CD14-positive monocyte (primary cell): Measurements from ENCODE around the gene DUSP16. TPM values are rescaled to one million over a fixed set of nuclear protein-coding genes. Genes with fewer than 3 reads are reported as not detected.

Source experiments
- DNase-seq, 3 donors: peaks; one replicate each; pipeline ENCODE4 v3.0.0-alpha.2; 2011 to 2022
- H2AFZ ChIP-seq: 2 replicates; pipeline ENCODE4 v1.6.0; 2012; ENCODE audit warnings: mild to moderate bottlenecking, low read depth, low read length, inconsistent platforms; ENCODE audit not compliant: insufficient read depth, poor library complexity, severe bottlenecking
- H3K27ac ChIP-seq, 2 donors: 1 replicate in 1 of 2; 2 replicates in 1 of 2; pipeline ENCODE4 v1.5.1; 2012 to 2013; ENCODE audit warnings: low read length in 2 of 2, control low read depth in 1 of 2, inconsistent platforms in 1 of 2, low read depth in 1 of 2, mild to moderate bottlenecking in 1 of 2
- H3K27me3 ChIP-seq, 2 donors: one replicate each; pipeline versions ENCODE4 v1.6.0 to v1.6.1; 2011 to 2013; ENCODE audit warnings: low read length in 2 of 2; ENCODE audit not compliant: control insufficient read depth in 2 of 2, insufficient read depth in 2 of 2
- H3K36me3 ChIP-seq, 2 donors: replicated peaks in 1 of 2; 1 replicate in 1 of 2; 2 replicates in 1 of 2; pipeline versions ENCODE4 v1.5.1 to v1.6.1; 2012 to 2013; ENCODE audit warnings: low read length in 2 of 2, control low read depth in 1 of 2, inconsistent platforms in 1 of 2, mild to moderate bottlenecking in 1 of 2; ENCODE audit not compliant: insufficient read depth in 2 of 2, control insufficient read depth in 1 of 2
- H3K4me1 ChIP-seq, 2 donors: 1 replicate in 1 of 2; 2 replicates in 1 of 2; pipeline versions ENCODE4 v1.5.1 to v1.6.1; 2012 to 2013; ENCODE audit warnings: low read length in 2 of 2, control low read depth in 1 of 2, inconsistent platforms in 1 of 2, mild to moderate bottlenecking in 1 of 2, moderate library complexity in 1 of 2; ENCODE audit not compliant: insufficient read depth in 2 of 2, control insufficient read depth in 1 of 2
- H3K4me2 ChIP-seq: replicated peaks from 2 replicates; pipeline ENCODE3; 2012; ENCODE audit warnings: low read length, moderate library complexity, mild to moderate bottlenecking; ENCODE audit not compliant: poor library complexity, severe bottlenecking; ENCODE audit errors: extremely low read depth
- H3K4me3 ChIP-seq, 3 experiments: fragments of 200-600 bp in 1 of 3; sonication (generic) in 1 of 3; replicated peaks in 1 of 3; 1 replicate in 2 of 3; 2 replicates in 1 of 3; pipeline ENCODE4 v1.5.1; 2011 to 2013; ENCODE audit warnings: low read length in 3 of 3, mild to moderate bottlenecking in 3 of 3, control low read depth in 2 of 3, low read depth in 2 of 3, inconsistent platforms in 1 of 3, moderate library complexity in 1 of 3
- H3K79me2 ChIP-seq: 2 replicates; pipeline ENCODE4 v1.6.0; 2012; ENCODE audit warnings: mild to moderate bottlenecking, control low read depth, inconsistent platforms, low read length, moderate library complexity; ENCODE audit not compliant: insufficient read depth
- H3K9ac ChIP-seq: 2 replicates; pipeline ENCODE4 v1.6.0; 2017; ENCODE audit warnings: low read length, mild to moderate bottlenecking; ENCODE audit not compliant: insufficient read depth, poor library complexity, severe bottlenecking
- H3K9me3 ChIP-seq, 2 donors: replicated peaks in 1 of 2; 1 replicate in 1 of 2; 2 replicates in 1 of 2; pipeline versions ENCODE4 v1.5.1 to v1.6.1; 2012 to 2013; ENCODE audit warnings: low read length in 2 of 2, control low read depth in 1 of 2; ENCODE audit not compliant: control insufficient read depth in 1 of 2, insufficient read depth in 1 of 2
- H4K20me1 ChIP-seq: 2 replicates; pipeline ENCODE4 v1.6.0; 2012; ENCODE audit warnings: mild to moderate bottlenecking, low read length, control low read depth, moderate library complexity; ENCODE audit not compliant: insufficient read depth
- H3K27ac Mint-ChIP-seq, 7 donors: one replicate each; pipeline ENCODE4 v1.8.0; 2020; ENCODE audit warnings: mild to moderate bottlenecking in 7 of 7, mixed read lengths in 7 of 7, moderate library complexity in 6 of 7, inconsistent platforms in 2 of 7
- H3K27me3 Mint-ChIP-seq, 3 donors: one replicate each; pipeline ENCODE4 v1.8.0; 2021 to 2022; ENCODE audit warnings: low read depth in 3 of 3, mild to moderate bottlenecking in 3 of 3, mixed read lengths in 3 of 3, moderate library complexity in 3 of 3, inconsistent platforms in 1 of 3
- H3K36me3 Mint-ChIP-seq, 2 donors: one replicate each; pipeline ENCODE4 v1.8.0; 2020; ENCODE audit warnings: mixed read lengths in 2 of 2, inconsistent platforms in 1 of 2, mild to moderate bottlenecking in 1 of 2
- H3K4me1 Mint-ChIP-seq: one replicate; pipeline ENCODE4 v1.8.0; 2020; ENCODE audit warnings: mild to moderate bottlenecking, mixed read lengths
- H3K4me3 Mint-ChIP-seq, 2 donors: one replicate each; pipeline ENCODE4 v1.8.0; 2020; ENCODE audit warnings: mild to moderate bottlenecking in 2 of 2, mixed read lengths in 2 of 2, moderate library complexity in 1 of 2
- H3K9me3 Mint-ChIP-seq, 7 donors: one replicate each; pipeline ENCODE4 v1.8.0; 2020 to 2022; ENCODE audit warnings: mixed read lengths in 7 of 7, mild to moderate bottlenecking in 6 of 7, moderate library complexity in 6 of 7, inconsistent platforms in 2 of 7
- CTCF ChIP-seq: fragments of 200-600 bp; IDR thresholded peaks from one replicate; pipeline ENCODE4 v1.8.0; 2022; ENCODE audit warnings: antibody characterized with exemption, mild to moderate bottlenecking
- WGBS: methylation state at CpG from one replicate; pipeline ENCODE4 v1.1.5; 2013; ENCODE audit warnings: missing lambda C conversion rate; ENCODE audit not compliant: insufficient coverage; 5-methylcytosine and 5-hydroxymethylcytosine counted together
- intact Hi-C, 2 donors: fragments of 100-400 bp; cut with micrococcal nuclease; formaldehyde crosslinking; loops; one replicate each; pipeline versions ENCODE4 v1.15.0 to v1.15.1; 2023
- polyA plus RNA-seq, 3 donors: library from polyadenylated mRNA; depleted of rRNA in 1 of 3; unstranded in 2 of 3; stranded (reverse) in 1 of 3; fragments of 300-500 nt in 2 of 3; fragments of >200 nt in 1 of 3; fragmentation: Illumina TruSeq in 2 of 3; gene quantifications; 1 replicate in 2 of 3; 2 replicates in 1 of 3; pipeline ENCODE4 v1.2.3, GENCODE V29; 2012 to 2021

DUSP16 gene
- polyA plus RNA-seq, 3 donors, result 0.04 to 0.46 (median 0.27) TPM

DNA sequence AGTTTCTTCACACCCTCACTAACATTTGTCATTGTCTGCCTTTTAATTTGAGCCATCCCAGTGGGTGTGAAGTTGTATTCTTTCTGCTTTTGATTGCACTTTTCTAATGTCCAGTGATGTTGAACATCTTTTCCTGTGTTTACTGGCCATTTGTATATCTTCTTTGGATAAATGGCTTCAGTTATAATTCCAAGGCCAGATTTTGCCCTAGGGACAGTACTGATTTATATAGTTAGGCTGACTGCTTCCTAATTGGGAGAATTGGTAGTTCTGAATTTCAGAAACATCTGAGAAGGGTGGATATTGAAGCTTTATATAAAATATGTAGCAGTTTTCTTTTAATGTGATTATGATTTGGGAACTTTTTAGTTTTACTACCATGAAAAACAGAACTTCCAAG, 108.3 kb downstream of the DUSP16 start:
- no peak overlapping the region for H3K4me3 ChIP-seq
- H3K4me1 ChIP-seq, result peaks cover 11 to 15% of the 10 kb centered on the region in 2 donors
- Mint-ChIP-seq H3K9me3 (no peaks in the 10 kb centered on the region), H3K36me3 (no peaks in the 10 kb centered on the region), H3K4me1 (peaks cover 23% of the 10 kb centered on the region), H3K27ac (no peak overlapping the region), H3K4me3 (no peak overlapping the region), H3K27me3 (no peaks in the 10 kb centered on the region)
- H2AFZ ChIP-seq, result no peak overlapping the region
- no peaks in the 10 kb centered on the region for H3K9me3 ChIP-seq
- H4K20me1 ChIP-seq, result no peaks in the 10 kb centered on the region
- H3K27ac ChIP-seq, result no peak overlapping the region
- no peak overlapping the region for H3K9ac ChIP-seq
- H3K36me3 ChIP-seq, result no peaks in the 10 kb centered on the region
- no peaks in the 10 kb centered on the region for H3K27me3 ChIP-seq
- DNase-seq, result no peak
- no peak for TF ChIP-seq CTCF
- H3K4me2 ChIP-seq, result no peak overlapping the region
- H3K79me2 ChIP-seq, result no peaks in the 10 kb centered on the region
- intact Hi-C loops, result no loop called here

GRCh38 chr12:12453635-12454034, 109.0 kb downstream of the DUSP16 start:
- Mint-ChIP-seq H3K36me3 (no peaks in the 10 kb centered on the region), H3K9me3 (no peaks in the 10 kb centered on the region), H3K27ac (peak overlapping the region in 1 of 7 donors; percentile 11), H3K27me3 (no peaks in the 10 kb centered on the region), H3K4me3 (no peak overlapping the region), H3K4me1 (peaks cover 29% of the 10 kb centered on the region)
- no peak overlapping the region for H3K4me3 ChIP-seq
- intact Hi-C loops, result no loop called here
- no CpG with 5 or more reads among the region's 1 CpG for WGBS
- H3K27ac ChIP-seq, result no peak overlapping the region
- H4K20me1 ChIP-seq, result no peaks in the 10 kb centered on the region
- no peaks in the 10 kb centered on the region for H3K36me3 ChIP-seq
- TF ChIP-seq CTCF, result no peak
- H3K27me3 ChIP-seq, result no peaks in the 10 kb centered on the region
- no peak overlapping the region for H3K4me2 ChIP-seq
- H3K79me2 ChIP-seq, result no peaks in the 10 kb centered on the region
- H2AFZ ChIP-seq, result no peak overlapping the region
- no peak overlapping the region for H3K9ac ChIP-seq
- H3K9me3 ChIP-seq, result no peaks in the 10 kb centered on the region
- no peak for DNase-seq
- H3K4me1 ChIP-seq, result peaks cover 16 to 21% of the 10 kb centered on the region in 2 donors
